Spinal cord (tissue), 10 donors: ENCODE results near the gene ASAP2. TPM values are rescaled to one million over a fixed set of nuclear protein-coding genes. Genes with fewer than 3 reads are reported as not detected.

Experiments
- DNase-seq, 6 donors: peaks; one replicate each; pipeline versions ENCODE4 v3.0.0 to v3.0.0-alpha.2; 2013 to 2015; ENCODE audit warnings: low spot score in 6 of 6, low read depth in 4 of 6
- H3K27ac ChIP-seq: one replicate; pipeline ENCODE4 v1.5.1; 2013; ENCODE audit warnings: low read depth, low read length, control low read depth
- H3K27me3 ChIP-seq: one replicate; pipeline ENCODE4 v1.6.1; 2013; ENCODE audit warnings: low read length; ENCODE audit not compliant: control insufficient read depth, insufficient read depth
- H3K36me3 ChIP-seq: one replicate; pipeline ENCODE4 v1.6.1; 2013; ENCODE audit warnings: low read length; ENCODE audit not compliant: control insufficient read depth, insufficient read depth
- H3K4me1 ChIP-seq: one replicate; pipeline ENCODE4 v1.6.1; 2013; ENCODE audit warnings: low read length; ENCODE audit not compliant: control insufficient read depth, insufficient read depth
- H3K4me3 ChIP-seq: one replicate; pipeline ENCODE4 v1.5.1; 2013; ENCODE audit warnings: low read depth, low read length, control low read depth
- H3K9me3 ChIP-seq: one replicate; pipeline ENCODE4 v1.6.1; 2013; ENCODE audit warnings: low read length; ENCODE audit not compliant: control insufficient read depth, insufficient read depth
- WGBS: methylation state at CpG from one replicate; pipeline ENCODE4 v1.1.5; 2013; ENCODE audit warnings: missing lambda C conversion rate; ENCODE audit not compliant: insufficient coverage; 5-methylcytosine and 5-hydroxymethylcytosine counted together
- polyA plus RNA-seq, 2 donors: library from polyadenylated mRNA; unstranded; fragments of 120-200 nt; gene quantifications; one replicate each; pipeline ENCODE4 v1.2.1, GENCODE V29; 2013; ENCODE audit not compliant: insufficient read length in 2 of 2
- total RNA-seq, 2 donors: library from RNA; depleted of rRNA in 1 of 2; stranded (reverse); fragments of 120-200 nt in 1 of 2; fragments of >200 nt in 1 of 2; gene quantifications; one replicate each; pipeline versions ENCODE4 v1.2.3 to v1.2.4, GENCODE V29; 2013 to 2014
- donor health status: healthy.

Gene ASAP2
- total and polyA plus RNA-seq, 4 donors, result 30.4 to 48.6 (median 32.5) TPM

- Histone ChIP-seq H3K27ac (no peak overlapping the region), H3K27me3 (no peaks in the 10 kb centered on the region), H3K9me3 (no peaks in the 10 kb centered on the region), H3K4me1 (peaks cover 31% of the 10 kb centered on the region), H3K4me3 (no peak overlapping the region), H3K36me3 (no peaks in the 10 kb centered on the region)
- 91% methylated on average over 6 of the region's 7 CpGs for WGBS
- no peak for DNase-seq
These were observed 41.8 kb downstream of the ASAP2 start for GRCh38 chr2:9248363-9248762.

GRCh38 chr2:9249020-9249800, 42.6 kb downstream of the ASAP2 start:
- Histone ChIP-seq H3K27me3 (no peaks in the 10 kb centered on the region), H3K4me3 (no peak overlapping the region), H3K9me3 (no peaks in the 10 kb centered on the region), H3K27ac (no peak overlapping the region), H3K36me3 (no peaks in the 10 kb centered on the region), H3K4me1 (peaks cover 31% of the 10 kb centered on the region)
- DNase-seq, result no peak
- 64% methylated on average over 9 of the region's 10 CpGs for WGBS

GRCh38 chr2:9250091-9250490, 43.5 kb downstream of the ASAP2 start:
- WGBS, result no CpG with 5 or more reads among the region's 4 CpGs
- Histone ChIP-seq H3K4me3 (no peak overlapping the region), H3K27ac (no peak overlapping the region), H3K27me3 (no peaks in the 10 kb centered on the region), H3K4me1 (peaks cover 31% of the 10 kb centered on the region), H3K9me3 (no peaks in the 10 kb centered on the region), H3K36me3 (no peaks in the 10 kb centered on the region)
- no peak for DNase-seq

- no peaks in the 10 kb centered on the region for H3K36me3 ChIP-seq
- no peak for DNase-seq
- no peak overlapping the region for H3K4me3 ChIP-seq
- WGBS, result 93% methylated on average over 12 of the region's 12 CpGs
- H3K9me3 ChIP-seq, result no peaks in the 10 kb centered on the region
- peaks cover 31% of the 10 kb centered on the region for H3K4me1 ChIP-seq
- H3K27me3 ChIP-seq, result no peaks in the 10 kb centered on the region
- H3K27ac ChIP-seq, result no peak overlapping the region
These were observed 44.0 kb downstream of the ASAP2 start for GRCh38 chr2:9250498-9251153.

GRCh38 chr2:9251154-9252001, 44.8 kb downstream of the ASAP2 start:
- H3K27ac ChIP-seq, result no peak overlapping the region
- H3K36me3 ChIP-seq, result no peaks in the 10 kb centered on the region
- no peaks in the 10 kb centered on the region for H3K27me3 ChIP-seq
- no peaks in the 10 kb centered on the region for H3K9me3 ChIP-seq
- no peak overlapping the region for H3K4me3 ChIP-seq
- DNase-seq, result no peak
- 52% methylated on average over 7 of the region's 16 CpGs for WGBS
- peaks cover 31% of the 10 kb centered on the region for H3K4me1 ChIP-seq

- Histone ChIP-seq H3K27me3 (no peaks in the 10 kb centered on the region), H3K4me1 (peaks cover 33% of the 10 kb centered on the region), H3K4me3 (no peak overlapping the region), H3K9me3 (no peaks in the 10 kb centered on the region), H3K27ac (no peak overlapping the region), H3K36me3 (no peaks in the 10 kb centered on the region)
- WGBS, result 71% methylated on average over 4 of the region's 5 CpGs
- no peak for DNase-seq
These were observed 45.4 kb downstream of the ASAP2 start for GRCh38 chr2:9252002-9252357.

- H3K4me1 ChIP-seq, result peaks cover 46% of the 10 kb centered on the region
- no peak for DNase-seq
- no peaks in the 10 kb centered on the region for H3K27me3 ChIP-seq
- 82% methylated on average over 3 of the region's 4 CpGs for WGBS
- H3K36me3 ChIP-seq, result no peaks in the 10 kb centered on the region
- H3K9me3 ChIP-seq, result no peaks in the 10 kb centered on the region
- H3K4me3 ChIP-seq, result no peak overlapping the region
- H3K27ac ChIP-seq, result no peak overlapping the region
These were observed 48.8 kb downstream of the ASAP2 start for GRCh38 chr2:9255416-9255815.

GRCh38 chr2:9256147-9256546, 49.5 kb downstream of the ASAP2 start:
- peaks cover 53% of the 10 kb centered on the region for H3K4me1 ChIP-seq
- H3K36me3 ChIP-seq, result no peaks in the 10 kb centered on the region
- peak in 2 of 6 donors; percentile 42 to 84 for DNase-seq
- peak overlapping the region; percentile 6 for H3K27ac ChIP-seq
- 36% methylated on average over 4 of the region's 4 CpGs for WGBS
- H3K9me3 ChIP-seq, result no peaks in the 10 kb centered on the region
- H3K4me3 ChIP-seq, result no peak overlapping the region
- H3K27me3 ChIP-seq, result no peaks in the 10 kb centered on the region

- Histone ChIP-seq H3K27ac (peak overlapping the region; percentile 40), H3K9me3 (no peaks in the 10 kb centered on the region), H3K4me3 (no peak overlapping the region), H3K4me1 (peaks cover 53% of the 10 kb centered on the region), H3K36me3 (no peaks in the 10 kb centered on the region), H3K27me3 (no peaks in the 10 kb centered on the region)
- DNase-seq, result peak in 3 of 6 donors; percentile 33 to 79 (median 68)
- WGBS, result 0% methylated on average over 1 of the region's 2 CpGs
These were observed 50.0 kb downstream of the ASAP2 start for GRCh38 chr2:9256570-9257043.
